ENCODE results near the gene DVL1. TPM values are rescaled to one million over a fixed set of nuclear protein-coding genes. Genes with fewer than 3 reads are reported as not detected.

The DVL1 gene
- total RNA-seq: 69.1 and 119 TPM in 2 replicates

DNA sequence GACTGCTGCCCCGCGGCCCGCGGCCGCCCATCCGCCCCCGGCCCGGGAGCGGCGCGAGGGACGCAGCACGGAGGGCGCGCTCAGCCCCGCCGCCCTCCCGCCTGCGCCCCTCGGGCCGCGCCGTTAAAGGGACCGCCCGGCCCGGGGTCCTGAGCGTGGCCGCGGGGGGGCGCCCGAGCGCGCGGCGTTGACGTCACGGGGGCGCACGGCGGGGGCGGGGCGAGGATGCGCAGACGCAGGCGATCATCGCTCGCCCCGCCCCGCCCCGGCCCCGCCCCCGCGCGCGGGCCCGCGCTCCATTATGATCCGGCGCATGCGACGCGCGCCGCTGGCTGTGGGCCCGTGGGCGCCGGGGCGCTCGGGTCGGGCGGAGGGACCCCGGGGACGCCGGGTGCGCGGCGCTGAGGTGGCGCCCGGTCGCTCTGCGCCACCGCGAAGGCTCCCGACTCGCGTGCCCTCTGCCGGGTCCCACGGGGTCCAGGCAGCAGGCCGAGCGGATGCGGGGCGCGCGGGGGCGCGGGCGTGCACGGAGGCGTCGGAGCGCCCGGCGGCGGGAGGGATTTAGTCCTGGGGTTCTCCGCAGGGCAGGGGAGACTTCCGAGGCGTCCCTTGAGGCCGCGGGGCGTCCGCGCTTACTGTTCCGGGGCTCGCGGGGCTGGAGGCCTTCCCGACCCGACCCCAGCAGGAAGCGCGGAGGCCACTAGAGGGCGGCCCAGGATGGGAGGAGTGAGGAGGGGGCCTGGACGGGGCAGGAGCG, at the start of gene DVL1:
DVL1 (minus strand) TSS at position 163 of the 757 bp plus-strand sequence. CDS start 353 bp downstream, outside the sequence.

DNA sequence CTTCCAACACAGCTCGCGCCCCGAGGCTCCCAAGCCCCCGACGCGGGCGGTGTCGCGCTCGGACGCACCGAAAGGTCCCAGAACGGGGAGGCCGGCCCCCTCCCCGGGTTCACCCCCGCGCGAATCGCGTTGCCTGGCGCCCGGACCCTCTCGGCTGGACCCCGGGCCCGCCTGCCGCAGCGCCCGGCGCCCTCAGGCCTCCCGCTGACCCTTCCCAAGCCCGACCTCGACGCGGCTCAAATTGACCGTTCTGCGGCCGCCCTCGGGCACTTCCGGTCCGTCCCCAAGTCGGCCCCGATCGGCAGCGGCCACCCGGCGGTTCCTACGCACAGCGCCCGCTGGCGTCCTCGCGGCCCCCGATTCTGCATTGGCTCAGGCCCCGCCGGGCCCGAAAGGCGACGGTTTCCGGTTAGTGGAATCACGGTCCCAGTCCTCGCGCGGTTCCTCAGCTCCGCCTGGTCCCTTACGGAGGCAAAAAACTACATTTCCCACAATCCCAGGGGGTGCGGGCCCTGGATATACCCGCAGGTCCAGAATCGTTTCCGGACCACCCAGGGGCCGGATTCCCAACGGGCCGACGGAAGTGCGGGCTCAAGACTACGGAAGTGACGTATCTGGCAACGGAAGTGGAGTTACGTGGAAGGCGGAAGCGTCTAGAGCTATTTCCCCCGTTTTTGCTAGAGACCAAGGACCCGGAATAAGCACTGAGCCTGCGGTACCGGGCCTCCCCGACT, 25.9 kb upstream of the DVL1 start, which contains the start of gene AURKAIP1:
AURKAIP1 (minus strand) TSS at position 279 of the 734 bp plus-strand sequence. CDS start 451 bp downstream, outside the sequence.

DNA sequence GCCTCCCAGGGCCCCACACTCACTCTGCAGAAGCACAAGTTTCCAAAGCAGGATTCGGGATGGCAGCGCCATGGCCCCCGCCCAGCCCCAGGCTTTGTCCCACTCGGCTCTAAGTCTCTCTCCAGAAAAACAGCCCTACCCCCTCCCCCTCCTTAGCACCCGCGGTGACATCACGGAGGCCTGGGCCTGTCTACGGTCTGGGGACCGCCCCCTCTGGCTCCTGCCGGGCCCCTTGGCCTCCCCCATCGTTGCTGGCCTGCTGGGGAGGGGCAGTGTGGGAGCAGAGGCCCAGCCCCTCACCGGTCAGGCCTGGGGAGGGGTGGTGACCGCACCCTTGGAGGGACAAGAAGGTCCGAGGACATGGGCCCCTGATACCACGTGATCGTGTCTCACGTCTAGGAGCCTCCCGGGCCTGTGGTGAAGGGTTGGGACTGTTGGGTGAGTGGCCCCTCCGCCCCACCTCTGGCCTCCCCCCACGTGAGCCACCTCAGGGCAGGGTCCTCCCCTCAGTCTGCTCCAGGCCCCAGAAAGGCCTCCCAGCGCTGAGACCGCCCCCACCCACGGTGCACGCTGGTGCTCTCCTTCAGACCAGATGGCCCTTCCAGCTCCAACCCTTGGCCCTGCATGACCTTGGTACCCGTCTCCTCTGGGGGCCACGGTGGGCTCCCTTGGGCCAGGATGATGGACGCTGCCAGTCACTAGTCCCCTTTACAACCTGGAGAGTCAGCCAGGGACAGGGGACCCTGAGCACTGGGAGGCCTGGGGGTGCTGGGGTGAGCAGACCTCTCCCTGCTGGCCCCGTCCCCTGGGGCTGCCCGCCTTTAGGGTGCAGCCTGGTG, 9.4 kb upstream of the DVL1 start, which contains the start of gene MXRA8:
MXRA8 (minus strand) TSS at position 123 of the 839 bp plus-strand sequence; CDS start at position 72, 51 bp downstream.

DNA sequence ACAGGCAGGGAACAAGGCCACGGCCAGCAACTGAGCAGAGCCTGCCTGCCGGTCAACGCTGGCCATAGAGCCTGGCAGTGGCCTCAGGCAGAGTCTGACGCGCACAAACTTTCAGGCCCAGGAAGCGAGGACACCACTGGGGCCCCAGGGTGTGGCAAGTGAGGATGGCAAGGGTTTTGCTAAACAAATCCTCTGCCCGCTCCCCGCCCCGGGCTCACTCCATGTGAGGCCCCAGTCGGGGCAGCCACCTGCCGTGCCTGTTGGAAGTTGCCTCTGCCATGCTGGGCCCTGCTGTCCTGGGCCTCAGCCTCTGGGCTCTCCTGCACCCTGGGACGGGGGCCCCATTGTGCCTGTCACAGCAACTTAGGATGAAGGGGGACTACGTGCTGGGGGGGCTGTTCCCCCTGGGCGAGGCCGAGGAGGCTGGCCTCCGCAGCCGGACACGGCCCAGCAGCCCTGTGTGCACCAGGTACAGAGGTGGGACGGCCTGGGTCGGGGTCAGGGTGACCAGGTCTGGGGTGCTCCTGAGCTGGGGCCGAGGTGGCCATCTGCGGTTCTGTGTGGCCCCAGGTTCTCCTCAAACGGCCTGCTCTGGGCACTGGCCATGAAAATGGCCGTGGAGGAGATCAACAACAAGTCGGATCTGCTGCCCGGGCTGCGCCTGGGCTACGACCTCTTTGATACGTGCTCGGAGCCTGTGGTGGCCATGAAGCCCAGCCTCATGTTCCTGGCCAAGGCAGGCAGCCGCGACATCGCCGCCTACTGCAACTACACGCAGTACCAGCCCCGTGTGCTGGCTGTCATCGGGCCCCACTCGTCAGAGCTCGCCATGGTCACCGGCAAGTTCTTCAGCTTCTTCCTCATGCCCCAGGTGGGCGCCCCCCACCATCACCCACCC, 17.9 kb downstream of the DVL1 start, which contains the start of gene TAS1R3:
TAS1R3 (plus strand) TSS at position 213 of the 898 bp plus-strand sequence; CDS start at position 279, 66 bp downstream.

DNA sequence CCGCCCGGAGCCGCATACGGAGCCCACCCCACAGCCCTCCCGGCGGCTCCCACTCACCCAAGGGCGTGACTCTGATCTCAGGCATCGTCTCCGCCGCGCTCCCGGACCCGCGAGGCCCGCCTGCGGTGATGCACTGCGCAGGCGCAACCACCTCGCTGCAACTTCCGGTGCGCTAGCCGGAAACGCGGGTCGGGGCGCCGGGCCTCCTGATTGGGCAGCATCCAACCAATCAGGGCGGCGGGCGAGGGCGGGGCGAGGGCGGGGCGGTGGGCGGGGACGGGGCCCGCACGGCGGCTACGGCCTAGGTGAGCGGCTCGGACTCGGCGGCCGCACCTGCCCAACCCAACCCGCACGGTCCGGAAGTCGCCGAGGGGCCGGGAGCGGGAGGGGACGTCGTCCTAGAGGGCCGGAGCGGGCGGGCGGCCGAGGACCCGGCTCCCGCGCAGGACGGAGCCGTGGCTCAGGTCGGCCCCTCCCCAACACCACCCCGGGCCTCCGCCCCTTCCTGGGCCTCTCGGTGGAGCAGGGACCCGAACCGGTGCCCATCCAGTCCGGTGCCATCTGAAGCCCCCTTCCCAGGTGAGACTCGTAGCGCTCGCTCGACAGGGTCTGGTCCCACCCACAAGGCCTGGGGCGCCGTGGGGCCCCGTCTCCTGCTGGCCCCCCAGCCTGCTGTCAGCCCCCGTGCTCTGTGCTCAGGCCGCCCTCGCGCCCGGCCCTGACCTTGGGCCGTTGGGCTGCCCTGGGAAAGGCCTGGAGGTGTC, 24.5 kb downstream of the DVL1 start, which contains the start of the genes CPTP and INTS11:
CPTP (plus strand) TSS at position 279 of the 764 bp plus-strand sequence. CDS start 2,109 bp downstream, outside the sequence.
INTS11 (minus strand) TSS at position 137 of the 764 bp plus-strand sequence; CDS start at position 85, 52 bp downstream.

DNA sequence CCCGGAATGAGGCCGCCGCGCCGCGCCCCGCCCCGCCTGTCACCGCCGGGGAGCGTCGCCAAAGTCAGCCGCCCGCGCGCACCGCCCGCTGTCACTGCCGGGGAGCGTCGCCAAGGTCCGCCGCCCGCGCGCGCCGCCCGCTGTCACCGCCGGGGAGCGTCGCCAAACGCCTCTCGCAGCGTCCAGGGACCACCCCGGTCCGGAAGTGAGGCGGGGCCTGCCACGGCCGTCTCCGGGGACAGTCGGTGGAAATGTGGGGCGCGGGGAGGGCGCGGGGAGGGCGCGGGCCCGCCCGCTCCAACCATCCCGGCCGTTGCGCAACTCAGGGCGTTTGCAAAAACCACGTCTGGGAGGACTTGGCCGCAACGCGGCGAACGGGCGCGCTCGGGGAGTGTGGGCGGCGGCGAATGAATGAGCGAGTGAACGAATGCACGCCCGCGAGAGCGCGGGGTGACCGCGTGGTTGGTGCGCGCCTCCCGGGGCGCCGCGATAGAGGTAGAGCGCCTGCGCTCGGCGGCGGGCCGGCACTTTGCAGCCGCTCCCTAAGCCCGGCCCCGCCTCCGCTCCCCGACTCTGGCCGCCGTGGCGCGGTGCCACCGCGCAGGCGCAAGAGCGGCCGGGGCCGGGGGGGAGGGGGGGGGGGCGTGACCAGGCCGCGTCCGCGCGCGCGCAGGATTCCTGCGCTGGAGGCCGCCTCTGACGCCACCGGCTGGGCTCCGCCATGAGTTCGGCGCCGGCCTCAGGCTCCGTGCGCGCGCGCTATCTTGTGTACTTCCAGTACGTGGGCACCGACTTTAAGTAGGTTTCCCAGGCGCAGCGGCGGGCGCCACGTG, 41.1 kb downstream of the DVL1 start, which contains the start of the genes ACAP3 and PUSL1:
ACAP3 (minus strand) TSS at position 8 of the 833 bp plus-strand sequence. CDS start 115 bp downstream, outside the sequence.
PUSL1 (plus strand) TSS at position 675 of the 833 bp plus-strand sequence; CDS start at position 722, 47 bp downstream.

Small RNA genes within 50 kb of the gene (small RNA-seq; reads per million reads assigned to genes)
- not detected for gene MIR6726

Other genes starting within 250 kb of the DVL1 start
- 5.9 and 11.5 TPM in 2 replicates for gene C1orf159, start 233.3 kb downstream of the DVL1 start, total RNA-seq
- not detected in 2 replicates for gene TTLL10, start 175.5 kb downstream of the DVL1 start, total RNA-seq
- gene TNFRSF18, start 142.8 kb downstream of the DVL1 start, total RNA-seq: not detected in 2 replicates
- gene TNFRSF4, start 135.3 kb downstream of the DVL1 start, total RNA-seq: under 0.01 TPM in 1 of 2 replicates, not detected in the other
- gene SDF4, start 117.4 kb downstream of the DVL1 start, total RNA-seq: 87.6 and 101 TPM in 2 replicates
- 20.6 and 22.3 TPM in 2 replicates for gene B3GALT6, start 117.2 kb downstream of the DVL1 start, total RNA-seq
- gene C1QTNF12, start 102.7 kb downstream of the DVL1 start, total RNA-seq: 0.59 and 1.8 TPM in 2 replicates
- 26.5 and 41.6 TPM in 2 replicates for gene UBE2J2, start 75.6 kb downstream of the DVL1 start, total RNA-seq
- 0.73 and 0.78 TPM in 2 replicates for gene SCNN1D, start 69.0 kb downstream of the DVL1 start, total RNA-seq
- 33.6 and 37.8 TPM in 2 replicates for gene ACAP3, start 41.5 kb downstream of the DVL1 start, total RNA-seq
- 24.3 and 27.2 TPM in 2 replicates for gene PUSL1, start 40.8 kb downstream of the DVL1 start, total RNA-seq
- gene INTS11, start 24.8 kb downstream of the DVL1 start, total RNA-seq: 80.0 and 86.0 TPM in 2 replicates
- gene CPTP, start 24.6 kb downstream of the DVL1 start, total RNA-seq: 12.5 and 12.9 TPM in 2 replicates
- under 0.01 TPM in 2 replicates for gene TAS1R3, start 18.1 kb downstream of the DVL1 start, total RNA-seq
- 243 and 326 TPM in 2 replicates for gene MXRA8, start 9.1 kb upstream of the DVL1 start, total RNA-seq
- gene AURKAIP1, start 25.8 kb upstream of the DVL1 start, total RNA-seq: 113 and 124 TPM in 2 replicates
- gene CCNL2, start 49.9 kb upstream of the DVL1 start, total RNA-seq: 93.7 and 120 TPM in 2 replicates
- gene MRPL20, start 57.9 kb upstream of the DVL1 start, total RNA-seq: 80.2 and 101 TPM in 2 replicates
- gene ANKRD65, start 71.9 kb upstream of the DVL1 start, total RNA-seq: 0.73 and 0.78 TPM in 2 replicates
- 0.73 and 2.2 TPM in 2 replicates for gene VWA1, start 86.3 kb upstream of the DVL1 start, total RNA-seq
- gene ATAD3C, start 100.3 kb upstream of the DVL1 start, total RNA-seq: 0.20 TPM in 1 of 2 replicates, not detected in the other
- 14.3 and 36.0 TPM in 2 replicates for gene ATAD3B, start 122.3 kb upstream of the DVL1 start, total RNA-seq
- gene ATAD3A, start 162.7 kb upstream of the DVL1 start, total RNA-seq: 38.9 and 57.3 TPM in 2 replicates
- gene TMEM240, start 191.2 kb upstream of the DVL1 start, total RNA-seq: 2.6 and 3.1 TPM in 2 replicates
- 56.2 and 56.7 TPM in 2 replicates for gene SSU72, start 225.4 kb upstream of the DVL1 start, total RNA-seq

Data from subcutaneous preadipocyte (primary cell).